ENCODE measurements around the gene RNF41.

GRCh38 chr12:56165369-56165768 lies 56.4 kb downstream of the RNF41 start:
- TF ChIP-seq MAX (IDR thresholded peaks at IDR 0.05; ENCODE audit: low read depth) (no peak), GATA2 (CRISPR knock-in tag; IDR thresholded peaks at IDR 0.05) (no peak), EP300 (IDR thresholded peaks at IDR 0.05; ENCODE audit: borderline replicate concordance in 1 of 2, low read depth in 1 of 2, low read length in 1 of 2) (no peak), USF1 (IDR thresholded peaks at IDR 0.05; ENCODE audit: borderline replicate concordance, low read depth) (no peak), SIN3A (IDR thresholded peaks at IDR 0.05; ENCODE audit: borderline replicate concordance, low read depth, low read length) (no peak), IRF3 (IDR thresholded peaks at IDR 0.05; ENCODE audit: low read depth, low read length) (no peak), JUND (IDR thresholded peaks at IDR 0.05) (no peak), CHD2 (IDR thresholded peaks at IDR 0.05; ENCODE audit: low read length, partially characterized antibody) (no peak), FOSL2 (IDR thresholded peaks at IDR 0.05; ENCODE audit: borderline replicate concordance, low read depth) (no peak), POLR2AphosphoS5 (IDR thresholded peaks at IDR 0.05; ENCODE audit: low read depth, low read length) (no peak), MXI1 (IDR thresholded peaks at IDR 0.05; ENCODE audit: low read depth, low read length) (no peak)
- TF ChIP-seq, protein P1, sequence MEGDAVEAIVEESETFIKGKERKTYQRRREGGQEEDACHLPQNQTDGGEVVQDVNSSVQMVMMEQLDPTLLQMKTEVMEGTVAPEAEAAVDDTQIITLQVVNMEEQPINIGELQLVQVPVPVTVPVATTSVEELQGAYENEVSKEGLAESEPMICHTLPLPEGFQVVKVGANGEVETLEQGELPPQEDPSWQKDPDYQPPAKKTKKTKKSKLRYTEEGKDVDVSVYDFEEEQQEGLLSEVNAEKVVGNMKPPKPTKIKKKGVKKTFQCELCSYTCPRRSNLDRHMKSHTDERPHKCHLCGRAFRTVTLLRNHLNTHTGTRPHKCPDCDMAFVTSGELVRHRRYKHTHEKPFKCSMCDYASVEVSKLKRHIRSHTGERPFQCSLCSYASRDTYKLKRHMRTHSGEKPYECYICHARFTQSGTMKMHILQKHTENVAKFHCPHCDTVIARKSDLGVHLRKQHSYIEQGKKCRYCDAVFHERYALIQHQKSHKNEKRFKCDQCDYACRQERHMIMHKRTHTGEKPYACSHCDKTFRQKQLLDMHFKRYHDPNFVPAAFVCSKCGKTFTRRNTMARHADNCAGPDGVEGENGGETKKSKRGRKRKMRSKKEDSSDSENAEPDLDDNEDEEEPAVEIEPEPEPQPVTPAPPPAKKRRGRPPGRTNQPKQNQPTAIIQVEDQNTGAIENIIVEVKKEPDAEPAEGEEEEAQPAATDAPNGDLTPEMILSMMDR (IDR thresholded peaks at IDR 0.05) = no peak
- TF ChIP-seq, protein P2, sequence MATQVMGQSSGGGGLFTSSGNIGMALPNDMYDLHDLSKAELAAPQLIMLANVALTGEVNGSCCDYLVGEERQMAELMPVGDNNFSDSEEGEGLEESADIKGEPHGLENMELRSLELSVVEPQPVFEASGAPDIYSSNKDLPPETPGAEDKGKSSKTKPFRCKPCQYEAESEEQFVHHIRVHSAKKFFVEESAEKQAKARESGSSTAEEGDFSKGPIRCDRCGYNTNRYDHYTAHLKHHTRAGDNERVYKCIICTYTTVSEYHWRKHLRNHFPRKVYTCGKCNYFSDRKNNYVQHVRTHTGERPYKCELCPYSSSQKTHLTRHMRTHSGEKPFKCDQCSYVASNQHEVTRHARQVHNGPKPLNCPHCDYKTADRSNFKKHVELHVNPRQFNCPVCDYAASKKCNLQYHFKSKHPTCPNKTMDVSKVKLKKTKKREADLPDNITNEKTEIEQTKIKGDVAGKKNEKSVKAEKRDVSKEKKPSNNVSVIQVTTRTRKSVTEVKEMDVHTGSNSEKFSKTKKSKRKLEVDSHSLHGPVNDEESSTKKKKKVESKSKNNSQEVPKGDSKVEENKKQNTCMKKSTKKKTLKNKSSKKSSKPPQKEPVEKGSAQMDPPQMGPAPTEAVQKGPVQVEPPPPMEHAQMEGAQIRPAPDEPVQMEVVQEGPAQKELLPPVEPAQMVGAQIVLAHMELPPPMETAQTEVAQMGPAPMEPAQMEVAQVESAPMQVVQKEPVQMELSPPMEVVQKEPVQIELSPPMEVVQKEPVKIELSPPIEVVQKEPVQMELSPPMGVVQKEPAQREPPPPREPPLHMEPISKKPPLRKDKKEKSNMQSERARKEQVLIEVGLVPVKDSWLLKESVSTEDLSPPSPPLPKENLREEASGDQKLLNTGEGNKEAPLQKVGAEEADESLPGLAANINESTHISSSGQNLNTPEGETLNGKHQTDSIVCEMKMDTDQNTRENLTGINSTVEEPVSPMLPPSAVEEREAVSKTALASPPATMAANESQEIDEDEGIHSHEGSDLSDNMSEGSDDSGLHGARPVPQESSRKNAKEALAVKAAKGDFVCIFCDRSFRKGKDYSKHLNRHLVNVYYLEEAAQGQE (IDR thresholded peaks at IDR 0.05; ENCODE audit: low read depth, low read length) = no peak
